ENCODE data around the gene LRRC10. TPM values are rescaled to one million over a fixed set of nuclear protein-coding genes. Genes with fewer than 3 reads are reported as not detected.

Gene LRRC10
- polyA plus RNA-seq, 2 of the 4 experiments (the other 2 are of a cell fraction): not detected

DNA sequence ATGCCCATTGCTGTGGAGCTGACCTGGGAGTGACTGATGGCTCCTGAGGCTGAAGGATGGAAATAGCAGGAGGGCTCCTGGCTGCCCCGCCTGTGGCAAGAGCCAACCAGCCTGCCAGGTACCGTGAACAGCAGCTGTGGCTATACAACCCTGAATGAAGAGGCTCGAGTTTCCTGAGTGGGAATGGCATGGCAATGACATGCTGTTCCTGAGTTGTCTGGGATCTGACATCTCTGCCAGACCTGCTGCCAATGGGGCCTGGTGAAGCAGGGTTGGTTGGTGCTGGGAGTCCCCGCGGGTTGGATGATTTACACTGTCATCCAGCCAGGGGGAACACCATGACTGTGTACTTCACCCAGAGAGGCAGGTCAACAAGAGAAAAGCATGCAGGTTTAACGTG, 31.8 kb upstream of the LRRC10 start:
- ChIA-PET CTCF (no interaction called here), POLR2A (no interaction called here)
- ATAC-seq (no peak), FAIRE-seq (no peak), DNase-seq (ENCODE audit: low read depth in 1 of 2, low spot score in 1 of 2) (no peak)
- Histone ChIP-seq H3K4me2 (no peak overlapping the region), H3K4me3 (no peak overlapping the region), H3K27ac (no peak overlapping the region), H3K9me3 (no peaks in the 10 kb centered on the region), H3K4me1 (no peaks in the 10 kb centered on the region)
- WGBS (ENCODE audit: missing lambda C conversion rate): 64% methylated on average over 6 of the region's 6 CpGs
- TF ChIP-seq NR3C1 (IDR thresholded peaks at IDR 0.05) (no peak), MYC (IDR thresholded peaks at IDR 0.05; ENCODE audit: borderline replicate concordance, low read length) (no peak), MAZ (IDR thresholded peaks at IDR 0.05; ENCODE audit: borderline replicate concordance, low read depth, low read length) (no peak), RNF2 (IDR thresholded peaks at IDR 0.05; ENCODE audit: borderline replicate concordance, low read depth) (no peak), RFX5 (IDR thresholded peaks at IDR 0.05) (no peak), HOXA7 (CRISPR knock-in tag; IDR thresholded peaks at IDR 0.05) (no peak), PHF8 (IDR thresholded peaks at IDR 0.05; ENCODE audit: borderline replicate concordance, low read depth) (no peak), HOXB13 (CRISPR knock-in tag; IDR thresholded peaks at IDR 0.05; ENCODE audit: low read depth) (no peak), JUN (IDR thresholded peaks at IDR 0.05) (no peak), ZC3H11A (IDR thresholded peaks at IDR 0.05) (no peak), TFCP2L1 (CRISPR knock-in tag; IDR thresholded peaks at IDR 0.05) (no peak)
- TF ChIP-seq, protein P1, sequence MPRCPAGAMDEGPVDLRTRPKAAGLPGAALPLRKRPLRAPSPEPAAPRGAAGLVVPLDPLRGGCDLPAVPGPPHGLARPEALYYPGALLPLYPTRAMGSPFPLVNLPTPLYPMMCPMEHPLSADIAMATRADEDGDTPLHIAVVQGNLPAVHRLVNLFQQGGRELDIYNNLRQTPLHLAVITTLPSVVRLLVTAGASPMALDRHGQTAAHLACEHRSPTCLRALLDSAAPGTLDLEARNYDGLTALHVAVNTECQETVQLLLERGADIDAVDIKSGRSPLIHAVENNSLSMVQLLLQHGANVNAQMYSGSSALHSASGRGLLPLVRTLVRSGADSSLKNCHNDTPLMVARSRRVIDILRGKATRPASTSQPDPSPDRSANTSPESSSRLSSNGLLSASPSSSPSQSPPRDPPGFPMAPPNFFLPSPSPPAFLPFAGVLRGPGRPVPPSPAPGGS (IDR thresholded peaks at IDR 0.05): no peak
- TF ChIP-seq, protein P2, sequence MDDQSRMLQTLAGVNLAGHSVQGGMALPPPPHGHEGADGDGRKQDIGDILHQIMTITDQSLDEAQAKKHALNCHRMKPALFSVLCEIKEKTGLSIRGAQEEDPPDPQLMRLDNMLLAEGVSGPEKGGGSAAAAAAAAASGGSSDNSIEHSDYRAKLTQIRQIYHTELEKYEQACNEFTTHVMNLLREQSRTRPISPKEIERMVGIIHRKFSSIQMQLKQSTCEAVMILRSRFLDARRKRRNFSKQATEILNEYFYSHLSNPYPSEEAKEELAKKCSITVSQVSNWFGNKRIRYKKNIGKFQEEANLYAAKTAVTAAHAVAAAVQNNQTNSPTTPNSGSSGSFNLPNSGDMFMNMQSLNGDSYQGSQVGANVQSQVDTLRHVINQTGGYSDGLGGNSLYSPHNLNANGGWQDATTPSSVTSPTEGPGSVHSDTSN (IDR thresholded peaks at IDR 0.05): no peak
- TF ChIP-seq, protein P3, sequence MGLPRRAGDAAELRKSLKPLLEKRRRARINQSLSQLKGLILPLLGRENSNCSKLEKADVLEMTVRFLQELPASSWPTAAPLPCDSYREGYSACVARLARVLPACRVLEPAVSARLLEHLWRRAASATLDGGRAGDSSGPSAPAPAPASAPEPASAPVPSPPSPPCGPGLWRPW (IDR thresholded peaks at IDR 0.05): no peak

DNA sequence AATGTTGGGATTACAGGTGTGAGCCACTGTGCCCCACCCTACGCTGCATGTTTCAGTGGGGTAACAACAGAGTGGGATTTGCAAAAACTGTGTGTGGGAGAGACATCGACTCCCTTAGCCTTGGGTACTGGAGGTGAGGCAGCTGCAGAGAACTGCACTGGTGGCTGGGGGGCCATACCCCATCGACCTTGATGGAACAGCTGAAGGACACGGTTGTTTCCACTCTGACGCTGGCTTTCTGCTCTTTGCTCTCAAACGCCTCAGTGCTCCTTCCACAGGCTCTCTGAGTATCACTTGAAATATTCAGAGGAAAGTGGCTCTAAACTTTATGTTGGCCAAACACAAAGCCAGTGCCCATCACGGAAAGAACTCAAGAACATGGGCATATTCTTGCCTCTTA, 30.8 kb upstream of the LRRC10 start:
- POLR2A ChIA-PET: no interaction called here

More for the DNA sequence above, 30.8 kb upstream of the LRRC10 start:
- FAIRE-seq (no peak), DNase-seq (ENCODE audit: low read depth in 1 of 2, low spot score in 1 of 2) (no peak), ATAC-seq (no peak)
- 70% methylated on average over 7 of the region's 7 CpGs for WGBS (ENCODE audit: missing lambda C conversion rate)
- H3K4me3 ChIP-seq: no peak overlapping the region
- no peaks in the 10 kb centered on the region for H3K4me1 ChIP-seq
- CTCF ChIA-PET: interaction anchor here (0.7 to 6.8 kb wide), 6 partner anchors 12 to 285 kb away, joined by 3 to 53 read pairs (median 14); no protein-coding TSS in a partner anchor
- no peak overlapping the region for H3K27ac ChIP-seq
- no peaks in the 10 kb centered on the region for H3K9me3 ChIP-seq
- no peak overlapping the region for H3K4me2 ChIP-seq
- TF ChIP-seq KDM5A (IDR thresholded peaks at IDR 0.05) (no peak), RFX5 (IDR thresholded peaks at IDR 0.05) (no peak), FOSB (CRISPR knock-in tag; IDR thresholded peaks at IDR 0.05) (no peak), NFE2L2 (conservative IDR thresholded peaks at IDR 0.05; ENCODE audit: low read length) (no peak), FOXS1 (CRISPR knock-in tag; IDR thresholded peaks at IDR 0.05) (no peak), CEBPB (IDR thresholded peaks at IDR 0.05) (no peak), HEYL (CRISPR knock-in tag; IDR thresholded peaks at IDR 0.05) (no peak), CBX2 (IDR thresholded peaks at IDR 0.05; ENCODE audit: borderline replicate concordance, low read depth) (no peak), RAD21 (conservative IDR thresholded peaks at IDR 0.05 in 1 of 2, IDR thresholded peaks at IDR 0.05 in 1 of 2) (no peak), NPAS2 (CRISPR knock-in tag; IDR thresholded peaks at IDR 0.05; ENCODE audit: borderline replicate concordance) (no peak), CBX8 (IDR thresholded peaks at IDR 0.05) (no peak), HOXA7 (CRISPR knock-in tag; IDR thresholded peaks at IDR 0.05) (no peak), SREBF2 (IDR thresholded peaks at IDR 0.05) (no peak), PHF8 (IDR thresholded peaks at IDR 0.05; ENCODE audit: borderline replicate concordance, low read depth) (no peak), HDAC2 (IDR thresholded peaks at IDR 0.05) (no peak), ESRRA (IDR thresholded peaks at IDR 0.05; ENCODE audit: borderline replicate concordance, low read length) (no peak), ZNF302 (CRISPR knock-in tag; IDR thresholded peaks at IDR 0.05) (no peak)
- TF ChIP-seq, protein P2 (IDR thresholded peaks at IDR 0.05): no peak
- TF ChIP-seq, protein P4, sequence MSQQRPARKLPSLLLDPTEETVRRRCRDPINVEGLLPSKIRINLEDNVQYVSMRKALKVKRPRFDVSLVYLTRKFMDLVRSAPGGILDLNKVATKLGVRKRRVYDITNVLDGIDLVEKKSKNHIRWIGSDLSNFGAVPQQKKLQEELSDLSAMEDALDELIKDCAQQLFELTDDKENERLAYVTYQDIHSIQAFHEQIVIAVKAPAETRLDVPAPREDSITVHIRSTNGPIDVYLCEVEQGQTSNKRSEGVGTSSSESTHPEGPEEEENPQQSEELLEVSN (IDR thresholded peaks at IDR 0.05; ENCODE audit: borderline replicate concordance, low read depth): no peak
